Rectal smooth muscle tissue (tissue), 1 donor: ENCODE data around the gene KRTAP5-4.
"Not testable (repeated sequence)": the region's sequence is repeated elsewhere in the genome, so short reads cannot be mapped to it uniquely, and the experiment has no call there.

Experiments used
- H3K27ac ChIP-seq: one replicate; pipeline ENCODE4 v1.7.0; 2013; ENCODE audit warnings: low read depth, low read length, inconsistent platforms
- H3K27me3 ChIP-seq: one replicate; pipeline ENCODE4 v1.7.0; 2013; ENCODE audit warnings: low read length; ENCODE audit not compliant: control insufficient read depth, insufficient read depth
- H3K36me3 ChIP-seq: one replicate; pipeline ENCODE4 v1.7.0; 2013; ENCODE audit warnings: low read length; ENCODE audit not compliant: control insufficient read depth, insufficient read depth
- H3K4me1 ChIP-seq: one replicate; pipeline ENCODE4 v1.7.0; 2013; ENCODE audit warnings: low read length; ENCODE audit not compliant: control insufficient read depth, insufficient read depth
- H3K4me3 ChIP-seq: one replicate; pipeline ENCODE4 v1.7.0; 2013; ENCODE audit warnings: low read length
- H3K9ac ChIP-seq: one replicate; pipeline ENCODE4 v1.7.0; 2013; ENCODE audit warnings: low read length

KRTAP5-4 gene

GRCh38 chr11:1603629-1604028, 18.3 kb downstream of the KRTAP5-4 start:
- Histone ChIP-seq H3K4me3 (no peak overlapping the region), H3K4me1 (no peaks in the 10 kb centered on the region), H3K36me3 (no peaks in the 10 kb centered on the region), H3K27ac (no peak overlapping the region), H3K9ac (no peak overlapping the region), H3K27me3 (peaks cover 2% of the 10 kb centered on the region)

- not testable (repeated sequence) for H3K4me3 ChIP-seq, H3K36me3 ChIP-seq, H3K4me1 ChIP-seq, H3K9ac ChIP-seq, H3K27me3 ChIP-seq, H3K27ac ChIP-seq
Measured at GRCh38 chr11:1601663-1602062, 20.3 kb downstream of the KRTAP5-4 start.

GRCh38 chr11:1600626-1601025, 21.3 kb downstream of the KRTAP5-4 start:
- Histone ChIP-seq H3K4me3 (no peak overlapping the region), H3K27me3 (peaks cover 2% of the 10 kb centered on the region), H3K27ac (no peak overlapping the region), H3K4me1 (no peaks in the 10 kb centered on the region), H3K9ac (no peak overlapping the region), H3K36me3 (no peaks in the 10 kb centered on the region)

- Histone ChIP-seq H3K4me1 (no peaks in the 10 kb centered on the region), H3K27ac (no peak overlapping the region), H3K36me3 (no peaks in the 10 kb centered on the region), H3K9ac (no peak overlapping the region), H3K4me3 (no peak overlapping the region), H3K27me3 (peaks cover 2% of the 10 kb centered on the region)
Measured at GRCh38 chr11:1598816-1599215, 23.1 kb downstream of the KRTAP5-4 start.

- H3K9ac ChIP-seq, H3K36me3 ChIP-seq, H3K4me1 ChIP-seq, H3K4me3 ChIP-seq, H3K27me3 ChIP-seq, H3K27ac ChIP-seq: not testable (repeated sequence)
Measured at GRCh38 chr11:1598406-1598805, 23.5 kb downstream of the KRTAP5-4 start.

- peaks cover 2% of the 10 kb centered on the region for H3K27me3 ChIP-seq
- H3K27ac ChIP-seq, result no peak within 1 kb of the TSS
- H3K4me3 ChIP-seq, result no peak within 1 kb of the TSS
- H3K4me1 ChIP-seq, result no peaks in the 10 kb centered on the region
- H3K9ac ChIP-seq, result no peak within 1 kb of the TSS
- H3K36me3 ChIP-seq, result no peaks in the 10 kb centered on the region
Measured at GRCh38 chr11:1597994-1598380, 24.0 kb downstream of the KRTAP5-4 start, which contains the start of gene KRTAP5-2. Gene KRTAP5-2, minus strand, starts transcription at chr11:1598294. Its CDS starts 44 bp downstream, at chr11:1598250.

- Histone ChIP-seq H3K27me3 (peaks cover 2% of the 10 kb centered on the region), H3K27ac (no peak overlapping the region), H3K36me3 (no peaks in the 10 kb centered on the region), H3K9ac (no peak overlapping the region), H3K4me1 (no peaks in the 10 kb centered on the region), H3K4me3 (no peak overlapping the region)
Measured at GRCh38 chr11:1597331-1597993, 24.5 kb downstream of the KRTAP5-4 start.

- H3K27ac ChIP-seq, H3K27me3 ChIP-seq: not testable (repeated sequence)
Measured at GRCh38 chr11:1596576-1597121, 25.3 kb downstream of the KRTAP5-4 start.

GRCh38 chr11:1595994-1596575, 25.9 kb downstream of the KRTAP5-4 start:
- H3K27me3 ChIP-seq, H3K4me1 ChIP-seq, H3K9ac ChIP-seq, H3K27ac ChIP-seq, H3K36me3 ChIP-seq, H3K4me3 ChIP-seq: not testable (repeated sequence)

More at GRCh38 chr11:1596576-1597121, 25.3 kb downstream of the KRTAP5-4 start:
- not testable (repeated sequence) for H3K4me3 ChIP-seq, H3K9ac ChIP-seq, H3K36me3 ChIP-seq, H3K4me1 ChIP-seq

GRCh38 chr11:1592628-1593027, 29.3 kb downstream of the KRTAP5-4 start:
- Histone ChIP-seq H3K9ac (no peak overlapping the region), H3K27ac (no peak overlapping the region), H3K27me3 (peaks cover 2% of the 10 kb centered on the region), H3K4me3 (no peak overlapping the region), H3K4me1 (no peaks in the 10 kb centered on the region), H3K36me3 (no peaks in the 10 kb centered on the region)

- no peaks in the 10 kb centered on the region for H3K27me3 ChIP-seq
- H3K9ac ChIP-seq, result no peak overlapping the region
- no peaks in the 10 kb centered on the region for H3K4me1 ChIP-seq
- no peaks in the 10 kb centered on the region for H3K36me3 ChIP-seq
- no peak overlapping the region for H3K4me3 ChIP-seq
- no peak overlapping the region for H3K27ac ChIP-seq
Measured at GRCh38 chr11:1589996-1590395, 31.9 kb downstream of the KRTAP5-4 start.

GRCh38 chr11:1589191-1589963, 32.6 kb downstream of the KRTAP5-4 start:
- H3K9ac ChIP-seq, H3K27me3 ChIP-seq, H3K4me3 ChIP-seq, H3K36me3 ChIP-seq, H3K27ac ChIP-seq, H3K4me1 ChIP-seq: not testable (repeated sequence)
